ENCODE measurements around the gene SHB. TPM values are rescaled to one million over a fixed set of nuclear protein-coding genes. Genes with fewer than 3 reads are reported as not detected.

Gene SHB
- total and polyA plus RNA-seq, 2 donors from 2014 or later, result 16.4 to 39.8 TPM

- intact Hi-C loops (cut with DNase I), result loop anchor here (10.0 kb wide), 2 partner anchors 68 to 448 kb away; no protein-coding TSS in a partner anchor
- FAIRE-seq (no peak), DNase-seq (peak in 1 of 5 donors; percentile 31)
- Histone ChIP-seq H3K36me3 (ENCODE audit: control insufficient read depth in 2 of 3, insufficient read depth in 3 of 3, low read length in 3 of 3) (peaks cover 0 to 4% (median 2%) of the 10 kb centered on the region in 3 donors), H3K4me3 (ENCODE audit: low read length in 3 of 3) (no peak overlapping the region), H3K27ac (ENCODE audit: low read depth in 2 of 2, low read length in 2 of 2) (peak overlapping the region; percentile 34 to 39), H3K9ac (ENCODE audit: low read length in 3 of 3) (no peak overlapping the region), H3K4me1 (ENCODE audit: control insufficient read depth in 2 of 3, insufficient read depth in 2 of 3, low read depth in 1 of 3, low read length in 3 of 3) (peaks cover 0 to 19% (median 7%) of the 10 kb centered on the region in 3 donors), H3K27me3 (ENCODE audit: control insufficient read depth, insufficient read depth, low read length) (no peaks in the 10 kb centered on the region), H3K9me3 (ENCODE audit: control insufficient read depth in 2 of 3, insufficient read depth in 1 of 3, low read length in 3 of 3) (no peaks in the 10 kb centered on the region)
- TF ChIP-seq CTCF (IDR thresholded peaks at IDR 0.05; ENCODE audit: borderline replicate concordance, extremely low read depth, insufficient read depth), result no peak
These were observed 152.3 kb downstream of the SHB start for GRCh38 chr9:37916471-37917312.

GRCh38 chr9:37915911-37916470, 153.0 kb downstream of the SHB start:
- Histone ChIP-seq H3K9me3 (ENCODE audit: control insufficient read depth in 2 of 3, insufficient read depth in 1 of 3, low read length in 3 of 3) (no peaks in the 10 kb centered on the region), H3K4me3 (ENCODE audit: low read length in 3 of 3) (no peak overlapping the region), H3K9ac (ENCODE audit: low read length in 3 of 3) (no peak overlapping the region), H3K4me1 (ENCODE audit: control insufficient read depth in 2 of 3, insufficient read depth in 2 of 3, low read depth in 1 of 3, low read length in 3 of 3) (peaks cover 0 to 19% (median 7%) of the 10 kb centered on the region in 3 donors), H3K27me3 (ENCODE audit: control insufficient read depth, insufficient read depth, low read length) (no peaks in the 10 kb centered on the region), H3K27ac (ENCODE audit: low read depth in 2 of 2, low read length in 2 of 2) (no peak overlapping the region), H3K36me3 (ENCODE audit: control insufficient read depth in 2 of 3, insufficient read depth in 3 of 3, low read length in 3 of 3) (peaks cover 0 to 2% (median under 1%) of the 10 kb centered on the region in 3 donors)
- DNase-seq (no peak), FAIRE-seq (no peak)
- no peak for TF ChIP-seq CTCF (IDR thresholded peaks at IDR 0.05; ENCODE audit: borderline replicate concordance, extremely low read depth, insufficient read depth)
- intact Hi-C loops (cut with DNase I), result loop anchor here (10.0 kb wide), 2 partner anchors 69 to 449 kb away; no protein-coding TSS in a partner anchor

GRCh38 chr9:37914701-37915358, 154.2 kb downstream of the SHB start:
- TF ChIP-seq CTCF (IDR thresholded peaks at IDR 0.05; ENCODE audit: borderline replicate concordance, extremely low read depth, insufficient read depth), result no peak
- no peak for FAIRE-seq
- no peak for DNase-seq
- H3K27ac ChIP-seq (ENCODE audit: low read depth in 2 of 2, low read length in 2 of 2), result no peak overlapping the region
- peaks cover 0 to 2% (median 0%) of the 10 kb centered on the region in 3 donors for H3K36me3 ChIP-seq (ENCODE audit: control insufficient read depth in 2 of 3, insufficient read depth in 3 of 3, low read length in 3 of 3)
- H3K9ac ChIP-seq (ENCODE audit: low read length in 3 of 3), result peak overlapping the region in 1 of 3 donors; percentile 46
- no peaks in the 10 kb centered on the region for H3K27me3 ChIP-seq (ENCODE audit: control insufficient read depth, insufficient read depth, low read length)
- no peak overlapping the region for H3K4me3 ChIP-seq (ENCODE audit: low read length in 3 of 3)
- no peaks in the 10 kb centered on the region for H3K9me3 ChIP-seq (ENCODE audit: control insufficient read depth in 2 of 3, insufficient read depth in 1 of 3, low read length in 3 of 3)
- intact Hi-C loops (cut with DNase I), result loop anchor here (10.0 kb wide), 2 partner anchors 70 to 450 kb away; no protein-coding TSS in a partner anchor
- peaks cover 0 to 14% (median 7%) of the 10 kb centered on the region in 3 donors for H3K4me1 ChIP-seq (ENCODE audit: control insufficient read depth in 2 of 3, insufficient read depth in 2 of 3, low read depth in 1 of 3, low read length in 3 of 3)
